ENCODE data around the gene AKR1C1.
"Not testable (repeated sequence)": the region's sequence is repeated elsewhere in the genome, so short reads cannot be mapped to it uniquely, and the experiment has no call there.

Gene AKR1C1

DNA sequence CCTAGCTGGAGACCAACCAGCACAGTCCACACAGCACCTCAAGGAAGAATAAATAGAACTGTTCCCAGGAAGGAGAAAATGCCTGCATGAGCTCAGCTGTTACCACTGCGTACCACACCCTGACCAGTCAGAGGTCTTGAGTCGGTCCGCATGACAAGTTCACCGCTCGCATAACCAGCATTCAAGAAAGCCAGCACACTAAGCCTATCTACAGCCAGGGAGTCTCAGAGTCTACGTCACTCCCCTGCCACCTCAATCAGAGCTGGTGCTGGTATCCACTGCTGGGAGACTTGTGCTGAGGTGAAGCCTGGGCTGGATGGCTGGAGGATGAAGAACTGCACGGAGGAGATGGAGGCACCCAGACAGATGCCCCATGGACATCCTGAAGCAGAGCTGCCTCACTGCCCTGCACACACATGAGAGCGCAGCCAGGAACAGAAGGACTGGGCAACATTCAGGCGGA lies 19.6 kb downstream of the AKR1C1 start:
- DNase-seq (ENCODE audit: low read depth in 1 of 2, low spot score in 1 of 2): no peak

DNA sequence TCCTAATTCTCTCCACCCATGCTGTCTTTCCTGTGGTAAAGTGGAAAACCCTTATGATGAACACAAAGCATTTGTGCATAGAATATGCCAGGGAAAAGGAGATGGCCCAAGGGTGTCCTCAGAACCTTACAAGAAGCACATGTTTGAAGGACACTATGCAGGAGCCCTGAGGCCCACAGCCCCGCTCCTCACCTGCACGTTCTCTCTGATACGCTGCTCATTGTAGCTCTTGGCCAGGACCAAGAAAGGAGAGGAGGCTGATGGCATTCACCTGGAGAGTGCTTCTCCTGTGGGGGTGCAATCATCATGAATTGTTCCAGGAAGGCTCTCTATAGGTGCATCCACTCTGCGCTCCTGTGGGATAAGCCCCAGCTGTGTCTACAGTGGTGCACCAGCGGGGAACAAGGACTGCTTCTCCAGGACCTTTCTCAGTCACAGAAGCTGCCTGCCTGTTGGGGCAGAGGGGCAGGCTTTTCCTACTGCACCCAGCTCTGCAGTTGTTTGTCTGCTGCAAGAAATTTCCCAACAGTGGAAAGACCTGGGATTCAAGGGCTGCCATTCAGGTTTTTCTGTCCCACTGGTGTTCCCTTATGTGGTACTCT lies 20.5 kb downstream of the AKR1C1 start:
- no peak for DNase-seq (ENCODE audit: low read depth in 1 of 2, low spot score in 1 of 2)

DNA sequence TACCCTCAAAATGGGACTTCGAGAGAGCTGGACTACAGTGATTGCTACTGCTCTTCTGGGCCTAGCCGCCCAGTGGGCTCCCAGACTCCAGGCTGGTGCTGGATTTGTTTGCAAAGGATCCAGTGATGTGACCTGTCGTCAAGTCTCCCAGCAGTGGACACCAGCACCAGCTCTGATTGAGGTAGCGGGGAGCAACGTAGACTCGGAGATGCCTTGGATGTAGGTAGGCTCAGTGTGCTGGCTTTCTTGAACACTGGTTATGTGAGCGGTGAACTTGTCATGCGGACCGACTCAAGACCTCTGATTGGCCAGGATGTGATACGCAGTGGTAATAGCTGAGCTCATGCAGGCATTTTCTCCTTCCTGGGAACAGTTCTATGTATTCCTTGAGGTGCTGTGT lies 21.0 kb downstream of the AKR1C1 start:
- no peak for DNase-seq (ENCODE audit: low read depth in 1 of 2, low spot score in 1 of 2)

DNA sequence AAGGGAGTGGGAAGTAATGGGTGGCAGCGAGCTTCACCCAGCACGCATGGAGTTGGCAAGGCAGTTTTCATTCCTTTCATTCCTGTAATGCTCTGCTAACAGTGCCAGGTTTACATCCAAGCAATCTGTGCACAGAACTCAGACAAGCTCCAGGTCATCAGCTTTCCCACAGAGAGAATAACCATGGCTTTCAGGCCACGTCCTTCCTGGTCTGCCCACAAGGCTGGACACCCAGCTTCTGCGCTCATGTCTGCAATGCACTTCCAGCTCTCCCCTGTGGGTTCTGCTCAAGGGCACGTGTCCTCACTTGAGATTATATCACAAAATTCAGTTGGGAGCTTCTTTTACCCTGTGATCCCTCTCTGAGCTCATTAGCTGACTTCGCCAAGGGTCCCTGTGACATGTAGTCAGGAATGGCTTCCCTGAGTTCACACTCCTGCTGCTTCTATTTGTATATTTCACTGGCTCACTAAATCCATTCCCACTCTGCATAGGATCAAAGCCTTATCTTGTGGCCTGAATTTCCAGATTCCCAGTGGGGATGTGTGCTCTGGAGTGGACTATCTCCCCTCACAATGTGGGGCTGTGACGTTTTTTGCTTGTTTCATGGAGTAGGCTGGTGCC lies 21.9 kb downstream of the AKR1C1 start:
- DNase-seq (ENCODE audit: low read depth in 1 of 2, low spot score in 1 of 2): no peak

DNA sequence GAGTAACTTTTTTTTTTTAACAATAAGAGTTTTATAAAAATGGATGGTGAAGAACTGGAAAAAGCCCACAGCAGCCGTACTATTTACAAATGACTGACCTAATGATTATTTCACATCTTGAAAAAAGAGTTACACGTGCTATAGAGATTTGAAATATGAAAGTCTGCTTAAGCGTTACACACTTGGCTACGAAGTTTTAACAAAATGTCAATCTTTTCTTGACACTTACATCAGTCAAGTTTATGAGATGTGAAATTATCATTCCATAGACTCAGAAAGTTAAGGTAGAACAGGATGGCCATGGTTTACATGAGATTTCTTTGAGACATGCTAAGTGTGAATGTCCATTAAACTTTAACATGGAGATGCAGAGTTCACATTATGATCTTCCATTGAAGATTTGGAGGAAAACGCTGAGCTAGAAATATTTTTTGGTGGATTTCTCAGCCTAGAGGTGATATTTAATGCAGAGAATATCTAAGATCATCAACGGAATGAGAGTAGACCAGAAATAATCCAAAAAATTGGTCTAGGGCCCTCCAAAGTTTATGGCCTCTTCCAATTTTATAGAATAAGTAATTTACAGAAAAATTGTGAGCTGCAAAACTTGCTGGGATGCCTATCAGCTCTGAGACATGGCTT lies 24.9 kb downstream of the AKR1C1 start:
- not testable (repeated sequence) for DNase-seq (ENCODE audit: low read depth in 1 of 2, low spot score in 1 of 2)

DNA sequence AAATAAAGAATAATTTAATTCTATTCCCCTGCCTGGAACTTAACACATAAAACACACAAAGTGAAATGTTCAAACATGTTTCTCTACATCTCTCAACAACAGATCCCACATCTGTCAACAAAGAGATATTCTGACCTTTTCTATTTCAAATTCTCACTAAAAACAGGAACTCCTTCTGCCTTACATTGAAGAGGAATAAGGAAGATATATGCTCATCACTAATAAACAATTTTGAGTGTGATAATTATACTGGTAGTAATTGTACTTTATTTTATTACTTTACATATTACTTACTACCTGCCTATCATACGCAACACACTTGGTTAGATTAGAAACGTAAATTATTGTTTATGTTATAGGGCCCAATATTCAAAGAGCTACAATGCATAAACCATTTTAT lies 27.0 kb downstream of the AKR1C1 start:
- DNase-seq (ENCODE audit: low read depth in 1 of 2, low spot score in 1 of 2): no peak

DNA sequence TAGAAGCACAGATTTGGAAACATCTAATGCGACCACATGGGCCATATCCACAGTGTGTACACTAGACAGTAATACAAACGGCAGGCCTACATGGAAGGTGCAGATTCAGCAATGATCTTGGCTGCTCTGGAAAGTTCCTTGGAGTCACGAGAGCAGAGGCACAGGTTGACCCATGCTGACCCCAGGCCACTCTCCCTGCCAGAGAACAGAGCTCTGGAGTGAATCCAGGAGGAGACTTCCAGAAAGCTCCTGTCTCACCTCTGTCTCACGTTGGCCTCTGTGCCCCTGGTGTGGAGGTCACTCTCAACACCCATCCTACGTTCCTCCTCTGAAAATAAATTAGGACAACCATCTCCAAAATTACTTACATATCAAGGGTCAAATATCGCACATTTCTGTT lies 28.2 kb downstream of the AKR1C1 start:
- not testable (repeated sequence) for DNase-seq (ENCODE audit: low read depth in 1 of 2, low spot score in 1 of 2)

DNA sequence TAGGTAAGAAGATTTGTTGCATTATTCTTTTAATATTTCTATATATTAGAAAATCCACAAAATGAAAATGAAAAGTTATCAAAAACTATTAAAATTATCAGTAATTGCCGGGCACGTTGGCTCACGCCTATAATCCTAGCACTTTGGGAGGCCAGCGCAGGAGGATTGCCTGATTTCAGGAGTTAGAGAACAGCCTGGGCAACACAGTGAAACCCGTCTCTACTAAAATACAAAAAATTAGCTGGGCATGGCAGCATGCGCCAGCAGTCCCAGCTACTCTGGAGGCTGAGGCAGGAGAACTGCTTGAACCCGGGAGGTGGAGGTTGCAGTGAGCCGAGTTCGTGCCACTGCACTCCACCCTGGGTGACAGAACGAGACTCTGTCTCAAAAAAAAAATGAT lies 29.3 kb downstream of the AKR1C1 start:
- not testable (repeated sequence) for DNase-seq (ENCODE audit: low read depth in 1 of 2, low spot score in 1 of 2)

DNA sequence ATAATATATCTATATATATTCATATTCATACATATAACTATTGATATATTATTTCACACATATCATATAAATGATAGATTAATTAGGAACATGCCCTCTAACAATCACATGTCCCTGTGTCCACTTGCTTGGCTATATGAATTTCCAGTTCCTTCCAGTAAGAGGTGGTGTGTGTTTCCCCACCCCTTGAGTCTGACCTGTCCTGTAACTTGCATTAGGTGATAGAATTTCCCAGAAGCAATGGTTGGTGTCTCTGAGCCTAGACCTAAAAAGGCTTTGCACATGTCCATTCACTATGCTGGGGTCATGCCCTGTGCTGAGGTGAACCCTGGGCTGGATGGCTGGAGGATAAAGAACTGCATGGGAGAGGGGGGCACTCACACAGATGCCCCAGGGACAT lies 31.0 kb downstream of the AKR1C1 start:
- not testable (repeated sequence) for DNase-seq (ENCODE audit: low read depth in 1 of 2, low spot score in 1 of 2)

DNA sequence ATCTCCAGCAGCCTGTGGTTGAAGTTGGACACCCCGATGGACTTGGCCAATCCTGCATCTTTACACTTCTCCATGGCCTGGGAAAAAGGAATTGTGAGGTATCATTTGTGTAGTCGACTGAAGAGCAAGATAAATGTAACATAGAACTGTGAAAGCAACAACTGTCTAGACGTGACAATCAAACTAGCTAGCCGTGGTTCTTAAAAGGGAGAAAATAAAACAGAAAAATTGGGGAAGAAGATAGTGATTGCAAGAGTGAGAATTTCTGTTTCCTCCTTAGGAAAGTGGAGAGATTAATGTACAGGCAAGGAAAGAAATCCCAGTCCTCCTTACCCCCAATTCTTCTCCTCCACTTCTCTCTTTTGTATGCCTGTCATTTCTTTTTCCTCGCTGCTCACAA lies 35.5 kb downstream of the AKR1C1 start:
- DNase-seq (ENCODE audit: low read depth in 1 of 2, low spot score in 1 of 2): no peak

DNA sequence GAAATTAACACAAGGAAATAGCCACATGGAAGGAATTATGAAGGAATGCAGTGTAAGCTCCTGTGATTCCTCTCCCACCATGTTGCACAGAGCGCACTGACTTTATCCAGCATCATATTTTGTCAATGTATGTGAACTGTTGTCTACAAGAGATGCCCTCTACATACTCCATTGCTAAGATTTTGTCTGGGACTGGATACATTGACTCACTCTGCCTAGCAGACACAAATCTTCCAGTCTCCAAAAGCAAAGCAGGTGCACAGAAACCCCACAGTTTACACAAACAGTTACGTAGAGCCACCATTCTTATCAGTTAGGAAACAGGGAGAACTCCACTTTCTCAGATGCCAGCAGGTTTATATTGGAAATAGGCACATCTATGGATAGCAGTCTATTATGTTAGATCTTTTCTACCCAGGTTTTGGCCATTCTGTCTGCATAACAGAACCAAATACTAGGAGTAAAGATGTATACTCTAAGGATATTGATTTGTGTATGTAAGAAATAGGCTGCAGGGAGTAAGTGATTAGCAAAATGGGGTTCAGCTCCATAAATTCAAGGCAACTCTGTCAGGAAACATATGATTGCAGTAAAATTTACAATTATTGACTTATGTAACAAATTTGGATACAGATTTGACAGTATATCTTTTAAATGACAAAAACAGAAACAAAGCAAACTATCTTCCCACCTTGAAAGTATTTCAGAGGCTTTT lies 39.0 kb downstream of the AKR1C1 start:
- DNase-seq (ENCODE audit: low read depth in 1 of 2, low spot score in 1 of 2): no peak

DNA sequence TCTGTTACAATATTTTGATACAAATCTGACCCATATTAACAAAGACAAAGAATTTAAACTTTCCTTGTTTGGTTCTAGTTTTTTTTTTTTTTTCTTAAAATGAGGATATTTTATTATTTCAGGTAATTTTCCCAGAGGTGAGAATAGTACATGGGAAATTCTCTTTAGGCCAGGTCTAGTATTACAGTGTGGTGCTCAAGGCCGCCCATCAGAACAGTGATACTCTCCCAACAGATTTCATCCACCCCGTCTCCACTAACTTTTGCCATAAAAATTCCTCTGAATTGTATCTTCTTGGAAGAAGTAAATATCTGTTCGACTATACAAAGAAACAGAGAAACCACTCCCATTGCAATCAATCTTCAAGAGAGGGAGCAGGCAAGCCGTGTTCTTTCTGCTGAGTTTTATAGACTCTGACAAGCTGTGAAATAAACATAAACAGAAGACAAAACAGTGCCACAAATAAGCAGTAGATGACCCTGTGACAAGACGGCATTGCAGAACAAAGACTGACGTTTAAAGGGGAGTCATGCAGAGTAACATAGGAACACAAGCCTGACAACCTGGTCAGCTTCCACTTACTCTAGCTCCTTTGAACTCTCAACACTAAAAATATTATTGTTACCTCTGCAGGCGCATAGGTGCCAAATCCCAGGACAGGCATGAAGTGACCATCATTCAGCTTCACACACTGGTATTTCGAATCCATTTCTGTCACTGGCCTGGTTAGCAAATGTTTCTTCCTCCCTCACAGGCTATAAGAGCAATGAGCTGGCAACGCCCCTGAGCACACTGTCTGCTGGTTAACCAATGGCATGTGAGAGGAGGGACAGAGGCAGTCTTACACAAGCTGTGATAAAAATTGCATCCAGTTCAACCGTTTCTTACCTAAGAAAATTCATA lies 40.2 kb downstream of the AKR1C1 start, which contains the start of gene AKR1C2:
Gene AKR1C2, minus strand, starts transcription at position 731 of the 903 bp plus-strand sequence. Its CDS starts 22 bp downstream, at position 709.
- not testable (repeated sequence) for DNase-seq (ENCODE audit: low read depth in 1 of 2, low spot score in 1 of 2)

DNA sequence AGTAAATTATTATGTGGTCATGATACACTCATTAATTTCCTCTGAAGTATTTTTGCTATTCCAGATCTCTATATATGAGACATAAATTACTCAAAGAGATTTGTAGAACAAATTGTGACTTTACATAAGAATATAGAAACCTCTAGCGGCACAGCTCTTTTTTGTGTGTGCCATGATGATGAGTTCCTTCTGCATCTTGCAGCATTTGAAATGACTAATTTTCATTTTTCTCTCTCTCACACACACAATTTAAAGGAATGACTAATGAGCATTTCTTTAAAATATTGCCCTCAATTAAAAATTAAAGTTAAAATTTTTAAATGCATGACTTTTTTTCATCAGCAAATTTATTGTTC lies 40.8 kb downstream of the AKR1C1 start:
- DNase-seq (ENCODE audit: low read depth in 1 of 2, low spot score in 1 of 2): not testable (repeated sequence)

DNA sequence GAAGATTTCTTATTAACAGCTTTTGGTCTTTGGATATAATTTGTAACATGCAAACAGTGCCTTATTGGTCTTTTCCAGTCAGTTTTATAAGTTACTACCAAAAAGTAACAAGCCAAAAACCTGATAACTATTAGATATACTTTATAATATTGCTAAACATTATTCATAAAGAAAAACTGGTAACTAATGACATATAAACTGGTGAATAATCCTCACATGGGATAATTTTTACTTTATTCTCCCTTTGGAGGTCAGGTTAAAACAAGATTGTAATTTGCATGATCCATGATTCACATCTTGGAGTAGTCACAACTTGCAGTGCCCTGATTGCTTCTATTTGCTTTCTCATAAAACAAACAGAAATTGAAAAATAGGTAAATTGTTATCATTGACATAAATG lies 41.3 kb downstream of the AKR1C1 start:
- DNase-seq (ENCODE audit: low read depth in 1 of 2, low spot score in 1 of 2): not testable (repeated sequence)

DNA sequence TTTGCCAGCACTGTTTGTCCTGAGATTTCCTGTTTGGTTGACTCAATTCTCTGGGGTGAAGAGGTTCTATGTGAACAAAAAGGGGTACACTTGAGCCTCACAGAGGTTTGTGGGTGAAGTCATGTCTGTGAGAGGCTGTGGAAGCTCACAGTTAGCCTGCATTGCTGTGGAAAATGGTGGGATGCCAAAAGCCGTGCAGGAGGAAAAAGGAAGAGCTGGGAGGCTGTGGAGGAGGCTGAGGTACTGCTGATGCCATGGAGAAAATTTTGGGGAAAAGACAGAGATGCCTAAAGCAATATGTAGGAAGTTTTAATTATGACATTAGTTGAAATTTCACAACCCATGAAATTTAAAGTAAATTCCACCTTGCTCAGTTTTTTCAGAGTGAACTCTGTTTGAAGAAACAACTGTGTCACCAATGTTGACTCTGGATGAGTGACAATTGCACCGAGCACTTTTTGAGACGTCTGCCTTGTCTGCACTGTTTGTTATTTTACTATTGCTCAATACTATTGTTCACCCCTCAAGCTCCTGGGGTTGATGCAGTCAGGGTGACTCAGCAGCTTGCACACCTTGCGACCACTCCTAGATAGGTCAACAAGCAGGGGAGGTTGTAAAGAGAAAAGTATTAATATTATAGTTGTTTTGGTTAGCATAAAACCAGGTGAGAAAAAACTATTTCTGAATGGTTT lies 45.8 kb downstream of the AKR1C1 start:
- not testable (repeated sequence) for DNase-seq (ENCODE audit: low read depth in 1 of 2, low spot score in 1 of 2)

DNA sequence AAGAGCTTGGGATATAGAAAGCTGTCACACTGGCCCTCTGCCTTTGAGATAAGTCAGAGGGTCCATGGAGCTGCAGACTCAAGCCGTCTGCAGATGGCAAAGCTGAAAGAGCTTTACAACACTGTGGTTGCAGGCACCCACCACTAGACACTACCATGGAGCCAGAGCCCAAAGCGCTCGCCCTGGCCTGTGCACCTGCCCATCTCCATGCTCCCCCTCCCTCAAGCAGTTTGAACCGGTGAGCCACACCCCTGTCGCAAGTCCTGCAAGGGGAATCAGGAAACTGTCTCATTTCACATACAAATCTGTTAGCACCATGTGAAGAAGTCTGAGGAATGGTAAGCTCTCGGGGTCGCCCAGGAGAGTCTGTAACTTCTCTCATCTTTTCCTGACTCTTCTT lies 46.8 kb downstream of the AKR1C1 start:
- DNase-seq (ENCODE audit: low read depth in 1 of 2, low spot score in 1 of 2): not testable (repeated sequence)

DNA sequence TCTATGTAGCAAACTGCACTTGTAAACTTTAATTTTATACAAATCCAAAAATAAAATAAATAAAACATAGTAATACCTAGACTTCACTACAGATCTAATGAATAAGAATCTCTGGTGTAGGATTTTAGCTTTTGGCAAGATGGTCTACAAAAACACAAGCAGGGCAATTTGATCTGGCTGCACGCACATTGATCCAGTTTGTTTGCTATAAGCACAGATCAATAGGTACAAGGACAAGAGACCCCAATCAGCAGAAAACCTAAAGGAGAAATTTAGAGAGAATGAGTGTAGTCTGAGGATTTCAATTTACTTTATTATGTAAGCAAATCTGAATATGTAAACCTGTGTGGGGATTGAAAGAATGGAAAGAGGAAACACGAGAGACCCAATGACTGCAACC lies 48.2 kb downstream of the AKR1C1 start:
- not testable (repeated sequence) for DNase-seq (ENCODE audit: low read depth in 1 of 2, low spot score in 1 of 2)

DNA sequence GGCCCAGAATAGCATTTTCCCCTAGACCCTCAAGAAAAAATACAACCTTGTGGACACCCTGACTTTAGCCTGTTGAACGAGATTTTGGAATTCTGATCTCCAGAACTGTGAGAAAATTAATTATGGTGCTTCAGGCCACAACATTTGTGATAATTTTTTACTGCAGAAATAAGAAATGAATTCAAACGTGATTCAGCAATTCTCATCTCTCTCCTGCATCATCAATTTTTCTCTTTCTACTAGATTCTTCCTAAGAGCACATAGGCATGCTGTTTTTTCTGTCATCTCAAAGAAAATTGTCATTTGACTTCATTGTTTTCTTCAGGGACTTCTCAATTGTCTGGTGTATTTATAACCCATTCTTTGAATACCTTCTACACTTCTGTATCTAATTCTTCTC lies 49.4 kb downstream of the AKR1C1 start:
- no peak for DNase-seq (ENCODE audit: low read depth in 1 of 2, low spot score in 1 of 2)

DNA sequence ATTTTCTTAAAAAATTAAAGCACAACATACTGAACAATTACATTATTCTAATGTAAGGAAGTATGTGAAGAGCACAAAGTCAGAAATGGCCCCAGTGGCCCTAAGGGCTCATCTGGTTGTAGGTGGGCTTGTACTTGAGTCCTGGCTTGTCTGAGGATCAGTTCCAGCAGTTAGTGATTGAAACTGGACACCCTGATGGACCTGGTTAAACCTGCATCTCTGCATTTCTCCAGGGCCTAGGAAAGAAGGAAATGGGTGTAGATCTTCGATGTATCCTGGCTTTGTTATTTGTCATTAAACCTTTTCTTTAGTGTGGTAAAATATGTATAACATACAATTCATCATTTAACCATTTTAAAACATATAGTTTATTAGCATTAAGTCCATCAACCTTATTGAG lies 50.2 kb downstream of the AKR1C1 start:
- no peak for DNase-seq (ENCODE audit: low read depth in 1 of 2, low spot score in 1 of 2)

DNA sequence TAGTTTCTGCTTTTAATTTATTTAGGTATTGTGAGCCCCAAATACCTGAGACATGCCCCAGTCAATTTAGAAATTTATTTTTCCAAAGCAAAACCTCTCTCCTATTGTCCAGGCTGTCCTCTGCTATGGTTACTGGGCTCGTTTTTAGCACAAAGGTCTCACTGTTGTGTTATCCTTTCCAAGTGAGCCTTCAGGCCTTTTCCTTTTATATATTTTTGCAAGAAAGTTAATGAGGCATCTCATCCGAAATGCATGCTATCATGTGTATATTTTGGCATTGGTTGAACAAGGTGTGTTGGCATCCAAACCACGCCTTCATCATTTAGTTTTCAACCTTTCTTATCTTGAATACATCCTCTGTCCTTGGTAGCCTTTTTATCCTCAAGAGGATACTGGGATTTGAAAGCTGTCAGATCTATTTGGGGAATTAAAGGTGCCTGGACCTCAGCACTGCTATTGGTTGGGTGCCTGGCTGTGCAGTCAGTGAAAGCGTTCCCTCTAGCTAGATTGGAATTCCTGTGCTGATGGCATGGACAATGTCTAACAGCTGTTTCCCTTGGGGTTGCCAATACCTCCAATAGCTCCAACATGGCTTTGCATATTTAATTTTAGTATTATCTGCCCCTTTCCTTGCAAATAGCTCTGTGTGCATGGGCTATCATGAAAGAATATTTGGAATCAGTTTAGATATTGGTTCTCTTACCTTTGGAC lies 51.1 kb downstream of the AKR1C1 start:
- DNase-seq (ENCODE audit: low read depth in 1 of 2, low spot score in 1 of 2): not testable (repeated sequence)

Measured in stimulated activated CD4-positive, alpha-beta T cell treated with anti-CD3 and anti-CD28 coated beads, Interleukin-15, amount 100 ng/mL, for 1 hour (primary cell).